OCI-M1 (cell line): ENCODE results near the gene TP53TG3D.
"Not testable (repeated sequence)": the region's sequence is repeated elsewhere in the genome, so short reads cannot be mapped to it uniquely, and the experiment has no call there.

Source experiments
- DNase-seq: peaks from one replicate; lab custom pipeline; 2025; lab: John Stamatoyannopoulos, UW

TP53TG3D gene

GRCh38 chr16:32252986-32253385 is at the start of gene TP53TG3D:
TP53TG3D (plus strand) TSS chr16:32253286; CDS start chr16:32253354, 68 bp downstream.
- not testable (repeated sequence) for DNase-seq

DNA sequence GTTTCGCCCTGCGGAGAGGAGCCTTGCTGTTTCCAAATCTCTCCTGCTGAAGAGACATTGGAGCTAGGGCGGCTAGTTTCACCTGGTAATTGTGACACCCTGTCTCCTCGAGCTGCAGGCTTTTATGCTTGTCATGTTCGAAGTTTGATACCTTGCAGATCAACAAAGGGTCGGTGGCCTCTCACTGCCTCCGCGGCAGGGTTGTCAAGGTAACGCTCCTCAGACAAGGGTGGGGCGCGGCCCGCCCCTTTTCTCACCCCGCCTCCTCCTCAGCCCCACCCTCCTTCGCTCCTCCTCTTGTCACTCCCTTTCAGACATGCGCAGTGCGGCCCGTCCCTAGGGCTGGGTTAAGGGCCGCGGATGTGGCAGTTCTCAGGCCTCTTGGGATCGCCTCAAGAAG is 421 bp downstream of the TP53TG3D start:
- not testable (repeated sequence) for DNase-seq

DNA sequence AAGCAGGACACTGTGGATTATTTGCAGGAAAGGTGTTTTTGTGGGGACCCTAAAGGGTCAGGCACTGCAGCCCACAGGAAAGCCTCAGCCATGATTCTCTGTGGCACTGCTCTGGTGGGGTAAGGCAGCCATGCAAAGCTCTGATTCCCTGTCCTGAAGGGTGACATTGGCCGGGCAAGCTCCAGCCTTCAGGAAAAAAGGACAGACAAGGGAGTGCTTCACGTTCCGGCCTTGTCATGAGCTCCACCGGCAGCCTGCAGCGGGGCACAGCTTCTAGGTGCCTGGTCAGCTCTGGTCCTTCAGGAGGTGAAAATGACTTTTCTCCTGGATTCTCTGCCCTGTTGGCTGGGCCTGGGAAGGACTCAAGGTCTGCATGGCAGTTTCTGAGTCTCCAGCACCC is 8.4 kb downstream of the TP53TG3D start:
- DNase-seq, result not testable (repeated sequence)

DNA sequence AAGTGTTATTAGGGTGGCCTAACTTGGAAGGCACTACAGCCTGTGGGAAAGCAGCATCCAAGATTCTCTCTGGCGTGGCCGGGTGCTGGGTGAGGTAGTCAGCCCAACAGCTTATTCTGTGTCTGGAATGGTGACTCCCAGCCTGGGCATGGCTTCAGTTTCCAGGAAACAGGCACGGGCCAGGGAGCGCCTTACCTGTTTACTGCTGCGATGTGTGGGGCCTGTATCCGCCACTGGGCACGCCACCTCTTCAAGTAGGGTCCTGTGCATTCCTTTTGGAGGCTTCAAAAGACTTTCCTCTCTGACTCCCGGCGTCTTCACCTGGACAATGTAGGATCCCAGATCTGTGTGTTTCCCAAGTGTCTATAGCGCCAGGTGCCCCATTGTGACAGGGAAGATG is 10.5 kb downstream of the TP53TG3D start:
- not testable (repeated sequence) for DNase-seq

- not testable (repeated sequence) for DNase-seq
Measured at GRCh38 chr16:32281910-32282309, 28.8 kb downstream of the TP53TG3D start.

- DNase-seq, result not testable (repeated sequence)
Measured at GRCh38 chr16:32283024-32283423, 29.9 kb downstream of the TP53TG3D start.

DNA sequence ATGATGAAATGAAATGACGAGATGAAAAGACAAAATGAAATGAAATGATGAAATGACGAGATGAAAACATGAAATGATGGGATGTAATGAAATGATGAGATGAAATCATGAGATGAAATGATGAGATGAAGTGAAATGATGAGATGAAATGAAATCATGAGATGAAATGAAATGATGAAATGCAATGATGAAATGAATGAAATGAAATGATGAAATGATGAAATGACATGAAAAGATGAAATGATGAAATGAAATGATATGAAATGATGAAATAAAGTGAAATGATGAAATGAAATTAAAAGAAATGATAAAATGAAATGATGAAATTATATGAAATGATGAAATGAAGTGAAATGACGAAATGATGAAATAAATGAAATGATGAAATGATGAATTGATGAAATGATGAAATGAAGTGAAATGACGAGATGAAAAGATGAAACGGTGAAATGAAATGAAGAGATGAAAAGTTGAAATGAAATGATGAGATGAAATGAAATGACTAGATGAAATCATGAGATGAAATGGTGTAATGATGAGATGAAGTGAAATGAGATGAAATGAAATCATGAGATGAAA is 30.9 kb downstream of the TP53TG3D start:
- DNase-seq, result not testable (repeated sequence)

- DNase-seq, result not testable (repeated sequence)
Measured at GRCh38 chr16:32284800-32285796, 32.0 kb downstream of the TP53TG3D start.

DNA sequence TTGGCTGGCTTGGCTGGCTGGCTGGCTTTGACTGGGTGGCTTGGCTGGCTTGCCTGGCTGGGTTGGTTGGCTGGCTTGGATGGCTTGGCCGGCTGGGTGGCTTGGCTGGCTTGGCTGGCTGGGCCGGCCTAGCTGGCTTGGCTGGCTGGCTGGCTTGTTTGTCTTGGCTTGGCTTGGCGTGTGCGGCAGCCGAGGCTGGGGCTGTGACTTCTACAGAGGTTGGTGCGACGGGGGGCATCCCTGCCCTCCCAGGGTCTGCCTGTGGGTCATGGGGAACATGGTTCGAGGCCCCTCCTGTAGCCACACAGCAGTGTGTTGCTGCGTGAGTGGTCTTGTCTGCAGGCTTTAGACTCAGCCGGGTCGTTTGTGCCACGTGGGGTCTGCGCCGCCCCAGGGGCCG is 33.1 kb downstream of the TP53TG3D start:
- not testable (repeated sequence) for DNase-seq

- not testable (repeated sequence) for DNase-seq
Measured at GRCh38 chr16:32287743-32288142, 34.7 kb downstream of the TP53TG3D start.

DNA sequence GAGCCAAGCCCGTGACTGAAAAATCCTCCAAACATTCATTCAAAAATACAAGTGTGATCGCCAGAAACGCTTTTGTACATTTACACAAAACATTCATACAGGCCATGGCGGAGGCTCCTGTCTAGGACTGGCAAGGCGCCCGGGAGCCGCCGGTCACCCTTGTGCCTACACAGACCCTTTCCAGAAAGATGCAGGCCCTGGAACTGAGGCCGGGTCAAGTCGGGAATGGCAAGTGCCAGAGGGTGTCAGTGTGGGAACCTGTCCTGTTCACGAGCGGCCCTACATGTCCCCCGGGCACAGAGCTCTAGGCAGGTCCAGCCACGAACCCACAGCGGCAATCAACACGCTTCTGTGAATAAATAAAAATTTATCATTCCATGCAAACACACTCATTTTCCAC is 36.1 kb downstream of the TP53TG3D start:
- DNase-seq, result not testable (repeated sequence)

DNA sequence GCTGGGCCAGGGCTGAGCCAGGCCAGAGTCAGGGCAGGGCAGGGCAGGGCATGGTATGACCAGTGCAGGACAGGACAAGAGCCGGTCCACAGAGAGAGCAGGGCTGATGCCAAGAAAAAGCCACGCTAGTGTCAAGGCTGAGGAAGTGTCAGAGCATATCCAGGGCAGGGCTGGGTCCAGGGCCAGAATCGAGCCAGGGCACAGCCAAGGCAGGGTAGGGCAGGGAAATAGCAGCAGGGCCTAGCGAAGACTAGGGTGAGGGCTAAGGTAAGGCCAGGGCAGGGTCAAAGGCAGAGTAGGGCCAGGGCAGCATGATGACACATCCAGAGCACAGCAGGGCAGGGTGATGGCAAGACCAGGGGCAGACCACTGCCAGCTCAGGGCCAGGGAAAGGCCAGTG is 49.7 kb downstream of the TP53TG3D start:
- DNase-seq, result not testable (repeated sequence)
